ENCODE results near the gene WWOX.

WWOX gene

DNA sequence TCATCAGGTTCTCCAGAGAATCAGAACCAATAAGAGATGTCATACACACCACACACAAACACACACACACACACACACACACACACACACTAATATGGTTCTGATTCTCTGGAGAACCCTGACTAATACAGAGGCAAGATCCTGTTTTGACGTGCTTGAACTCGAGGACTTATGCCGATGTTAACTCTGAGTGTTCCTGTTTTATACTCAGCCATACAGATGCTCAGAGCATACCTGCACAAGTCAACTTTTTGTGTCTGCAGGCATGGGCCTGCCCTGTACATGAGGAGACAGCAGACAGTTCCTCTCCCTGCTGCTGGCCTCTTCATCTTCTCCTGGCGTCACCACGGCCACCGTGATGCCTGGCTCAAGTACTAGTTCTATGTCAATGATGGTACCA lies 635.9 kb downstream of the WWOX start:
- Histone ChIP-seq H3K9me3 (ENCODE audit: control insufficient read depth, low read depth, low read length) (no peaks in the 10 kb centered on the region), H3K4me1 (ENCODE audit: control insufficient read depth, low read depth, low read length) (no peaks in the 10 kb centered on the region), H3K9ac (ENCODE audit: low read length) (no peak overlapping the region), H3K36me3 (ENCODE audit: control insufficient read depth, low read depth, low read length) (no peaks in the 10 kb centered on the region), H3K4me3 (ENCODE audit: low read length) (no peak overlapping the region), H3K27ac (ENCODE audit: low read length) (no peak overlapping the region), H3K27me3 (ENCODE audit: control insufficient read depth, insufficient read depth, low read length) (no peaks in the 10 kb centered on the region)

DNA sequence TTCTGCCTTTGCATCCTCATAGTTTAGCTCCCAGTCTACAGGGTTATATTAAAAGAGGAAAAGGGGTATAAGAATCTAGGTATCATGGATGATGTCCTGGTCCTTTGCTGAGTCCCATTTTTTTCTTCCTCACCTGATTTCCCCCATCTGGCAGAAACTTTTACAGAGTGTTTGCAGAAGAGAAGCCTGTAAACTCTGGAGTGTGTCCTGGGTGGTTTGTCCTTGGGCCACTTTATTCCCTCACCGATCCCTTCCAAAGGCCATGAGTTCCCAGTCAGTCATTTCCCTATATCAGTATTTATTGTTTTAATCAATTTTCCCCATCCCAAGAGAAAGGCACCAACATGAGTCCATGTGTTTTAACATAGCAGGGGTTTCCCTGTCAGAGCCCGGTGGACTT lies 638.2 kb downstream of the WWOX start:
- Histone ChIP-seq H3K27me3 (ENCODE audit: control insufficient read depth, insufficient read depth, low read length) (no peaks in the 10 kb centered on the region), H3K9me3 (ENCODE audit: control insufficient read depth, low read depth, low read length) (no peaks in the 10 kb centered on the region), H3K4me3 (ENCODE audit: low read length) (no peak overlapping the region), H3K27ac (ENCODE audit: low read length) (no peak overlapping the region), H3K36me3 (ENCODE audit: control insufficient read depth, low read depth, low read length) (no peaks in the 10 kb centered on the region), H3K9ac (ENCODE audit: low read length) (no peak overlapping the region), H3K4me1 (ENCODE audit: control insufficient read depth, low read depth, low read length) (no peaks in the 10 kb centered on the region)

DNA sequence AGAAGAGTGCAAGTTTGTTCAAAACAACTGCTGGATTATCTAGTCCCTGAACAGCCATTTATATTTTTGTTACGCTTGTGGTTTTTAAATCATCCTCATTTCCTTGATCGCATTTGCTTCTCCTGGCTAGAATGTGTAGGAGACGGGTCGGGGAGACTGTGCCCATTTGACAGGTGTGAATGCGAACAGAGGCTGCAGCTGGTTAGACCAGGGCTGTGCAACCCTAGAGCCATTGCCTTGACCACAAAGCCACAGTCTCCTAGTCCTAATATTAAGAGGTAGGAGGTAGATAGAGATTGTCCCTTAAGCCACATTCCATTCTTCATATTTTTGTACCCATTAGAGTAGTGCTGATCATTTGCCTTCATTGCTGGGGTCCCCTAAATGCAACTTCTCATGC lies 639.1 kb downstream of the WWOX start:
- H3K27ac ChIP-seq (ENCODE audit: low read length), result no peak overlapping the region

DNA sequence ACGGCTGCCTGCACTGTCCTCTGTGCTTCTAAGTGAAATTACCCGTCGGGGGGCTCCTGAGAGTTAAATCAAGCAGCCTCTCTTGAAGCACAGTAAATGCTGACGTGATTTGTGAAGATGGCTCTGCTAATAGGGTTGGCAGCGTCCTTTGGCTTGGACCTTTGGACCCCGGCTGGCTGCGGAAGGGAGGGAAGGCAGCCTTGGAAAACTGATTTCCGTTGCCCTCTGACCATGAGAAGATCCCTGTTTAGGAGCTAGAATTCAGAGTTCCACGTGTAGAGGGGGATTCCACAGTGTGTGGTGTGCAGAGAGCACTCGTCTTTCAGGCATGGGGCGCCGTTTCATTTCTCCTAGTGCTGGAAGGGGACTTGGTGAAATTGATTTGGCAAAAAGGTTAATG lies 640.8 kb downstream of the WWOX start:
- Histone ChIP-seq H3K36me3 (ENCODE audit: control insufficient read depth, low read depth, low read length) (no peaks in the 10 kb centered on the region), H3K4me1 (ENCODE audit: control insufficient read depth, low read depth, low read length) (no peaks in the 10 kb centered on the region), H3K27ac (ENCODE audit: low read length) (no peak overlapping the region), H3K9me3 (ENCODE audit: control insufficient read depth, low read depth, low read length) (no peaks in the 10 kb centered on the region), H3K9ac (ENCODE audit: low read length) (no peak overlapping the region), H3K4me3 (ENCODE audit: low read length) (no peak overlapping the region), H3K27me3 (ENCODE audit: control insufficient read depth, insufficient read depth, low read length) (no peaks in the 10 kb centered on the region)

More for the DNA sequence above, 639.1 kb downstream of the WWOX start:
- Histone ChIP-seq H3K9ac (ENCODE audit: low read length) (no peak overlapping the region), H3K27me3 (ENCODE audit: control insufficient read depth, insufficient read depth, low read length) (no peaks in the 10 kb centered on the region), H3K9me3 (ENCODE audit: control insufficient read depth, low read depth, low read length) (no peaks in the 10 kb centered on the region), H3K4me1 (ENCODE audit: control insufficient read depth, low read depth, low read length) (no peaks in the 10 kb centered on the region), H3K36me3 (ENCODE audit: control insufficient read depth, low read depth, low read length) (no peaks in the 10 kb centered on the region), H3K4me3 (ENCODE audit: low read length) (no peak overlapping the region)

DNA sequence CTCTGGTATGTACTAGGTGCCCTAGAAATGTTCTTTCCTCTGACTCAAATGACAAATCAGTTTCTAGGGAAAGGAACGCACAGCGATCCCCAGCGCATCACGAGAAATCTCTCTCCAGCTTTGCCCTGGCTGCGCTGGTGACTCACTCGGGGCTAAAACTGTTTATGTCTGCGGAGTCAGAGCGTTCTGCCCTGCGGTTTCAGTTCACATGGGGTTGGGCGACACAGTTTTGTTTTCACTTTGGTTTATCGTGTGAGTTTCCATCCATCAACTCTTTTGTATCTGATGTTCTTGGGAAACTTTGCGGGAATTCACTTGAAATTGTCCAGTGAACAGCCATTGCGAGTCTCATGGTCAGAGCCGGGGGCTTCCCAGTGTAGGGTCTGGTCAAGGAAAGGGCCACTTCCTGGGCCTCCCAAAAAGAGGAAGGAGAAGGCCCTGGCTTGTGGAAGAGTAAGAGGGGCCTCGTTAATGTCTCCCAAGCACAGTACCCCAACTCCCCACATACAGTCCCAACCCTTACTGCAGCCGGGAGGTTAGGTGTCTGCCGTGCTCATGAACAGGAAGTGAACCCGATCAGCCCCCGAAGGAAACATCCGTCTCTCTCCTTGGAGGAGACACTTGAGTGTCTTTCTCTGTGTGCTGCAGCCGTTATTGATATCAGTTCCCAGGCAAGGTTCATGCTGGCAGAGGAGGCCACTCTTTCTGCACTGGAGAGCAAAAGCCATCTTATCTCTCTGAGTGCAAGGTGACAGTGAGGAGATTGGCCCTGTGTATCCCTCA lies 643.2 kb downstream of the WWOX start:
- H3K9ac ChIP-seq (ENCODE audit: low read length), result no peak overlapping the region
- H3K27me3 ChIP-seq (ENCODE audit: control insufficient read depth, insufficient read depth, low read length), result no peaks in the 10 kb centered on the region
- H3K4me1 ChIP-seq (ENCODE audit: control insufficient read depth, low read depth, low read length), result no peaks in the 10 kb centered on the region
- no peaks in the 10 kb centered on the region for H3K9me3 ChIP-seq (ENCODE audit: control insufficient read depth, low read depth, low read length)
- H3K36me3 ChIP-seq (ENCODE audit: control insufficient read depth, low read depth, low read length), result no peaks in the 10 kb centered on the region
- no peak overlapping the region for H3K27ac ChIP-seq (ENCODE audit: low read length)
- no peak overlapping the region for H3K4me3 ChIP-seq (ENCODE audit: low read length)

DNA sequence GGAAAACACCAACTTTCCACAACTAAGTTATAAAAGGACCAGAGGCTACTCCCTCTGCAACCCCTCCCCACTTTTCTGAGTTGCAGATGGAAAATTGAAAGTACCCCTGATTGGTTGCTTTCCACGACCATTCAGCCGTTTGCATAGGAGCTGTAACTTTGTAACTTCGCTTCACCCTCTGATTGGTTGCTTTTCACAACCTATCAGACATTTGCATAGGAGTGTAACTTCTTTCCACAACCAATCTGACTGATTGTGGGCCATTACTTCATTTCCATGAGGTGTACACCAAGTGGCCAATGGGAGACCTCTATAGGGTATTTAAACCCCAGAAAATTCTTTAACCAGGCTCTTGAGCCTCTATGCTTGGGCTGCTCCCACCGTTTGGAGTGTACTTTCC lies 644.1 kb downstream of the WWOX start:
- no peak overlapping the region for H3K4me3 ChIP-seq (ENCODE audit: low read length)

DNA sequence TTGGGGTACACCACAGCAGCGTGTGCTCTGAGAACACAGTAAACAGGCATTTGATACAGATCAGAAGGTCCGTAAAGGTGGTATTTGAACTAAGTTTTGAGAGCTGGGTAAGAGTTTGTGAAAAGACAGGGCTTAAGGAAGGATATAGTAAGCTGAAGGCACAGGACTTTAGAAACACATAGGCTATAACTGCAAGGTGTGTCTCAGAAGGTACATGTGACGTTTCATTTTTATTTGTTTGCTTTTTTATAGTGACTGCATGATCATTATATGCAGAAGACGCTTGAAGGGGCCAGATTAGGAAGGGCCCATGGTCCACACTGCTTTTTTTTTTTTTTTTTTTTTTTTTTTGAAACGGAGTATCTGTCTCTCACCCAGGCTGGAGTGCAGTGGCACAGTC lies 644.6 kb downstream of the WWOX start:
- Histone ChIP-seq H3K4me3 (ENCODE audit: low read length) (no peak overlapping the region), H3K4me1 (ENCODE audit: control insufficient read depth, low read depth, low read length) (no peaks in the 10 kb centered on the region), H3K36me3 (ENCODE audit: control insufficient read depth, low read depth, low read length) (no peaks in the 10 kb centered on the region), H3K27me3 (ENCODE audit: control insufficient read depth, insufficient read depth, low read length) (no peaks in the 10 kb centered on the region), H3K27ac (ENCODE audit: low read length) (no peak overlapping the region), H3K9ac (ENCODE audit: low read length) (no peak overlapping the region), H3K9me3 (ENCODE audit: control insufficient read depth, low read depth, low read length) (no peaks in the 10 kb centered on the region)

More for the DNA sequence above, 644.1 kb downstream of the WWOX start:
- H3K27me3 ChIP-seq (ENCODE audit: control insufficient read depth, insufficient read depth, low read length), result no peaks in the 10 kb centered on the region
- no peaks in the 10 kb centered on the region for H3K4me1 ChIP-seq (ENCODE audit: control insufficient read depth, low read depth, low read length)
- no peak overlapping the region for H3K9ac ChIP-seq (ENCODE audit: low read length)
- H3K36me3 ChIP-seq (ENCODE audit: control insufficient read depth, low read depth, low read length), result no peaks in the 10 kb centered on the region
- no peak overlapping the region for H3K27ac ChIP-seq (ENCODE audit: low read length)
- H3K9me3 ChIP-seq (ENCODE audit: control insufficient read depth, low read depth, low read length), result no peaks in the 10 kb centered on the region

DNA sequence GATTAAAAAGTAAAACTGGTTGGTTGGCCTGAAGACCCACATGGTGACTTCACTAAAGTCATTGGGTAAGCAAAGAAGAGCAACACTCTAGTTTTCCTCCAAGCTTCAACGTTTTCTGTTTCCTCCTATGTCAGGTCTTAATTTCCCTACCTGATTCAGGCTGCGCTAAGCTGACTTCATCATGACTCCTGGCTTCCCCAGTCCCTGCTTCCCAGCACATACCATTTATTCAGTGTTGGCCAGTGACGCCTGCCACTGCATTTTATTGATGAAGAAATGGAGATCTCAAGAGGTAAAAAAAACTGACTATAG lies 645.3 kb downstream of the WWOX start:
- Histone ChIP-seq H3K4me1 (ENCODE audit: control insufficient read depth, low read depth, low read length) (no peaks in the 10 kb centered on the region), H3K9me3 (ENCODE audit: control insufficient read depth, low read depth, low read length) (no peaks in the 10 kb centered on the region), H3K27ac (ENCODE audit: low read length) (no peak overlapping the region), H3K27me3 (ENCODE audit: control insufficient read depth, insufficient read depth, low read length) (no peaks in the 10 kb centered on the region), H3K9ac (ENCODE audit: low read length) (no peak overlapping the region), H3K4me3 (ENCODE audit: low read length) (no peak overlapping the region), H3K36me3 (ENCODE audit: control insufficient read depth, low read depth, low read length) (no peaks in the 10 kb centered on the region)

DNA sequence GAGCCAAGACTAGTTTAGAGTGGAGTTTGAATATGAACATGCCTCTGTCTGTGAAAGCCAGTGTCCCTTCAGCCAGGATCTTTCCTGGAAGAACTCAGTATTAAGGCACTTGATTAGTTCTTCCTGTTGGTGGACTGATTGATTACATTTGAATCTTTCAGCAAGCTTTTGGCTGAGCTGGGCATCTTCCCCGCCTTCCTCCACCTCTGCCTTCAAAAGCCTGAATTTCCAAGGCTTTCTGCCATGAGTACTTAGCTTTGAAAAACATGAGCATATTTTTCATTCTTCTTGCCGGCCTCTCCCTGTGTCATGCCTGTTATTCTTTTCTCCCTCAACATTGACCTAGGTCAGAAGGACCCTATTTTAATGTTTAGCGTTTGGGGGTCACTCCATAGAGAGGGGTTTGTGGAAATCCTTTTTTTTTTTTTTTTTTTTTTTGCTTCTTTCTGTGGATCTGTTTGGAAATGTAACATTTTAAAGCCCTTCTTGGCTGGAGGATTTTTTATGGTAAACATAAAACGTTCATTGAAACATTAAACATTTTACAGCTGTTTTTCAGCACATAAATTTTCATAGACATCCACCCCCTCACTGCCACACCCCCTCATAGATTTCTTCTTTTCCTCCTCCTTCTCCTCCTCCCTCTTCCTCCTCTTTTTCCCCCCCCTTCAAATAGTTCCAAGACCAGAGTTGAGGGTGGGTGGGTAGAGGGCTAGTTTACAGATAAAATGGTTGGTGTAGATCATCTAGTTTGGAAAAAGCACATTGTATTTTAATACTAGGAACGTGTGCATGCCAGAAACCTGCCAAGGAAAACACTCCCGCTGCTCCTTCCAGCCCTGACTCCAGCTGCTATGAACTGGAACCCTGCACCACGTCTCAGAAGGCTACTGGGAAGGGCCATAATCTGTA lies 645.9 kb downstream of the WWOX start:
- no peaks in the 10 kb centered on the region for H3K27me3 ChIP-seq (ENCODE audit: control insufficient read depth, insufficient read depth, low read length)
- no peaks in the 10 kb centered on the region for H3K4me1 ChIP-seq (ENCODE audit: control insufficient read depth, low read depth, low read length)
- H3K27ac ChIP-seq (ENCODE audit: low read length), result no peak overlapping the region
- no peaks in the 10 kb centered on the region for H3K36me3 ChIP-seq (ENCODE audit: control insufficient read depth, low read depth, low read length)
- no peak overlapping the region for H3K4me3 ChIP-seq (ENCODE audit: low read length)
- H3K9ac ChIP-seq (ENCODE audit: low read length), result no peak overlapping the region
- H3K9me3 ChIP-seq (ENCODE audit: control insufficient read depth, low read depth, low read length), result no peaks in the 10 kb centered on the region

DNA sequence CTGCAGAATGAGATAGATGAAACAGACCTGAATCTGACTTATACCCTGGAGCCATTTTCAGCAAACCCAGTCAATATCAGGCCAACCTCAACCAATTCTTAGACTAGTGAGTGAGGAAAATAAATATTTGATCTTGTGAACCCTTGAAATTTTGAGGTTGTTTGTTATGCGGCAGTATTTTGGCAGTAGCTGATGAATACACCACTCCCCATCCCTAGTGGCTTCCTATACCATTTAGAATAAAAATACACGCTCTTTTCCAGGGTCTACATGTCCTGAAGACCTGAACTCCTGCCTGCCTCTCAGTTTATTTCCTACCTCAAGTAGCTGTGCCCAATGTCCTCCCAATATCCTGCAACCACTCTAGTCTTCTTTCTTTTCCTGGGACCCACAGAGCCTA lies 647.3 kb downstream of the WWOX start:
- H3K4me3 ChIP-seq (ENCODE audit: low read length), result no peak overlapping the region
- H3K9me3 ChIP-seq (ENCODE audit: control insufficient read depth, low read depth, low read length), result no peaks in the 10 kb centered on the region
- no peaks in the 10 kb centered on the region for H3K27me3 ChIP-seq (ENCODE audit: control insufficient read depth, insufficient read depth, low read length)
- H3K36me3 ChIP-seq (ENCODE audit: control insufficient read depth, low read depth, low read length), result no peaks in the 10 kb centered on the region
- H3K4me1 ChIP-seq (ENCODE audit: control insufficient read depth, low read depth, low read length), result no peaks in the 10 kb centered on the region
- H3K27ac ChIP-seq (ENCODE audit: low read length), result no peak overlapping the region
- no peak overlapping the region for H3K9ac ChIP-seq (ENCODE audit: low read length)

DNA sequence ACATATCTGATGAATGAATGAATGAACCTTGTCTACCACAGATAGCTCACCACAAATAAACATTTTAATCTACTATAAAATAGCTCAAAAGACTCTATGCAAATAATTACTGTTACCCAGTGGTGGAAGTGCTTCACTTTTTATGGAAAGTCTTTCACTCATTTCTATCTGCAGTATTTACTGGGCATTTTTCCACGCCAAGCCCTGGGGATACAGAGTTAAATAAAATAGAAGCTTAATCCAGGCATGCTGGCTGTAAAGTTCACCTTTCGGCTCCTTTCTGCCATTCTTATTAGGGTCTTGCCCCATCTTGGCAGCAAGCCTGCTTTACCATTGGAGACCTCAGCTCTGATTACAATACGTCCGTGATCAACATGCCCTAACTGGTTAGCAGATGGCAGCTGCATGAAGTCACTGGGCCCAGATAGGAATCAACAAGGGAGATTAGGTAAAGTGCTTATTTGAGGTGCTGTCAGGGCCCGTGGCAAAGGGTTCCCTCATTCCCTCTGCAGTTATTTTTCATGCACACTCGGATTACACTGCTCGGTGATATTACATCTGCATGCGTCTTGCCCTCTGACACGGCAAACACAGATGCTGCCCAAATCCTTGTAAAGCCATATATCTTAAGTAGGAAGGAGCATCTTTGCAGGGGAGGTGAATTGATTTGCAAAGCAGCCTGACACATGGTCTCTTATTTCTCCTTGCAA lies 648.9 kb downstream of the WWOX start:
- no peaks in the 10 kb centered on the region for H3K4me1 ChIP-seq (ENCODE audit: control insufficient read depth, low read depth, low read length)
- H3K36me3 ChIP-seq (ENCODE audit: control insufficient read depth, low read depth, low read length), result no peaks in the 10 kb centered on the region
- H3K9ac ChIP-seq (ENCODE audit: low read length), result no peak overlapping the region

More for the DNA sequence above, 648.9 kb downstream of the WWOX start:
- H3K9me3 ChIP-seq (ENCODE audit: control insufficient read depth, low read depth, low read length), result no peaks in the 10 kb centered on the region
- H3K27ac ChIP-seq (ENCODE audit: low read length), result no peak overlapping the region
- H3K27me3 ChIP-seq (ENCODE audit: control insufficient read depth, insufficient read depth, low read length), result no peaks in the 10 kb centered on the region
- no peak overlapping the region for H3K4me3 ChIP-seq (ENCODE audit: low read length)

Data from iPS-18a (cell line).